Mammary epithelial cell (primary cell): ENCODE results near the gene MUC6.

Source experiments
- CTCF ChIP-seq, 2 donors: IDR thresholded peaks in 1 of 2; conservative IDR thresholded peaks in 1 of 2; 2 replicates each; pipeline ENCODE4 v1.5.1; 2011 to 2012; ENCODE audit warnings: inconsistent platforms in 2 of 2, low read length in 2 of 2, mild to moderate bottlenecking in 2 of 2, control low read depth in 1 of 2, low read depth in 1 of 2; ENCODE audit not compliant: insufficient read depth in 1 of 2; ENCODE audit errors: extremely low read depth in 1 of 2
- EZH2 ChIP-seq: IDR thresholded peaks from 2 replicates; pipeline ENCODE4 v1.6.1; 2012; ENCODE audit warnings: low read length, inconsistent platforms, borderline replicate concordance

- TF ChIP-seq CTCF (conservative IDR thresholded peaks at IDR 0.05 in 1 of 2, IDR thresholded peaks at IDR 0.05 in 1 of 2; ENCODE audit: extremely low read depth in 1 of 2, insufficient read depth in 1 of 2, low read depth in 1 of 2, low read length in 2 of 2) (no peak), EZH2 (no peak)
These were observed 8.8 kb downstream of the MUC6 start for GRCh38 chr11:1027483-1028290.
